CD8-positive, alpha-beta memory T cell (primary cell): ENCODE results near the gene PTGR1. TPM values are rescaled to one million over a fixed set of nuclear protein-coding genes. Genes with fewer than 3 reads are reported as not detected.

Experiments
- CTCF ChIA-PET: fragments of 350-600 bp; sonication (Branson Sonifier 250); formaldehyde crosslinking; loops from one replicate; lab custom pipeline; 2021; ENCODE audit warnings: antibody characterized with exemption; lab: Charles Lee
- POLR2A ChIA-PET: fragments of 350-600 bp; sonication (Branson Sonifier 250); formaldehyde crosslinking; loops from one replicate; lab custom pipeline; 2021; ENCODE audit warnings: antibody characterized with exemption; lab: Charles Lee
- DNase-seq, 5 donors: peaks; one replicate each; pipeline versions ENCODE4 v3.0.0 to v3.0.0-alpha.2; 2020 to 2022; ENCODE audit warnings: mixed read lengths in 1 of 5
- H3K27ac ChIP-seq: one replicate; pipeline ENCODE4 v1.7.0; 2013; ENCODE audit warnings: low read depth, mild to moderate bottlenecking, low read length, moderate library complexity
- H3K27me3 ChIP-seq: 2 replicates; pipeline ENCODE4 v1.7.0; 2013; ENCODE audit warnings: low read length, mild to moderate bottlenecking; ENCODE audit not compliant: insufficient read depth, poor library complexity, severe bottlenecking
- H3K36me3 ChIP-seq: 2 replicates; pipeline ENCODE4 v1.7.0; 2013; ENCODE audit warnings: mild to moderate bottlenecking, low read length, moderate library complexity; ENCODE audit not compliant: insufficient read depth
- H3K4me1 ChIP-seq: 2 replicates; pipeline ENCODE4 v1.7.0; 2013; ENCODE audit warnings: mild to moderate bottlenecking, low read length, moderate library complexity; ENCODE audit not compliant: insufficient read depth
- H3K4me3 ChIP-seq: 2 replicates; pipeline ENCODE4 v1.7.0; 2013; ENCODE audit warnings: mild to moderate bottlenecking, low read length
- H3K9me3 ChIP-seq: 2 replicates; pipeline ENCODE4 v1.7.0; 2013; ENCODE audit warnings: mild to moderate bottlenecking, low read length
- H3K27ac Mint-ChIP-seq, 8 donors: one replicate each; pipeline ENCODE4 v1.8.0; 2020 to 2021; ENCODE audit warnings: mixed read lengths in 8 of 8, mild to moderate bottlenecking in 6 of 8, inconsistent platforms in 3 of 8, moderate library complexity in 3 of 8
- H3K27me3 Mint-ChIP-seq, 2 donors: one replicate each; pipeline ENCODE4 v1.8.0; 2020 to 2021; ENCODE audit warnings: mixed read lengths in 2 of 2, mild to moderate bottlenecking in 1 of 2, moderate library complexity in 1 of 2
- H3K36me3 Mint-ChIP-seq, 3 donors: one replicate each; pipeline ENCODE4 v1.8.0; 2020 to 2021; ENCODE audit warnings: mixed read lengths in 3 of 3, inconsistent platforms in 1 of 3, mild to moderate bottlenecking in 1 of 3
- H3K4me1 Mint-ChIP-seq, 3 donors: one replicate each; pipeline ENCODE4 v1.8.0; 2020 to 2021; ENCODE audit warnings: mixed read lengths in 3 of 3, inconsistent platforms in 1 of 3, mild to moderate bottlenecking in 1 of 3
- H3K4me3 Mint-ChIP-seq, 7 donors: one replicate each; pipeline ENCODE4 v1.8.0; 2020 to 2021; ENCODE audit warnings: mixed read lengths in 7 of 7, mild to moderate bottlenecking in 6 of 7, moderate library complexity in 4 of 7, inconsistent platforms in 2 of 7
- H3K9me3 Mint-ChIP-seq, 5 donors: one replicate each; pipeline ENCODE4 v1.8.0; 2020 to 2022; ENCODE audit warnings: mixed read lengths in 5 of 5, mild to moderate bottlenecking in 3 of 5, moderate library complexity in 2 of 5, inconsistent platforms in 1 of 5
- polyA plus RNA-seq: library from polyadenylated mRNA; unstranded; fragments of 300-500 nt; fragmentation: Illumina TruSeq; gene quantifications from one replicate; pipeline ENCODE4 v1.2.3, GENCODE V29; 2021
- total RNA-seq, 2 experiments: library from RNA; stranded (reverse); gene quantifications; one replicate each; pipeline ENCODE4 v1.2.3, GENCODE V29; 2021

PTGR1 gene
- total and polyA plus RNA-seq, 3 experiments from 2014 or later, result 0.62 to 0.96 TPM; not detected in 1

GRCh38 chr9:111610149-111610548, 10.7 kb upstream of the PTGR1 start:
- Mint-ChIP-seq H3K4me3 (no peak overlapping the region), H3K9me3 (no peaks in the 10 kb centered on the region), H3K27ac (no peak overlapping the region), H3K27me3 (peaks cover 32 to 56% of the 10 kb centered on the region in 2 donors), H3K36me3 (no peaks in the 10 kb centered on the region), H3K4me1 (no peaks in the 10 kb centered on the region)
- Histone ChIP-seq H3K27me3 (peaks cover 3% of the 10 kb centered on the region), H3K4me1 (no peaks in the 10 kb centered on the region), H3K36me3 (no peaks in the 10 kb centered on the region), H3K9me3 (no peaks in the 10 kb centered on the region), H3K4me3 (no peak overlapping the region), H3K27ac (no peak overlapping the region)
- CTCF ChIA-PET, result no interaction called here
- POLR2A ChIA-PET, result no interaction called here
- DNase-seq, result no peak

- Mint-ChIP-seq H3K36me3 (no peaks in the 10 kb centered on the region), H3K27ac (peak overlapping the region in 1 of 8 donors; percentile 64), H3K9me3 (no peaks in the 10 kb centered on the region), H3K27me3 (peaks cover 24 to 49% of the 10 kb centered on the region in 2 donors), H3K4me1 (peaks cover 0 to 2% (median 1%) of the 10 kb centered on the region in 3 donors), H3K4me3 (no peak overlapping the region)
- CTCF ChIA-PET, result no interaction called here
- H3K9me3 ChIP-seq, result no peaks in the 10 kb centered on the region
- H3K36me3 ChIP-seq, result no peaks in the 10 kb centered on the region
- H3K27ac ChIP-seq, result no peak overlapping the region
- no peaks in the 10 kb centered on the region for H3K27me3 ChIP-seq
- no peaks in the 10 kb centered on the region for H3K4me1 ChIP-seq
- POLR2A ChIA-PET, result interaction anchor here (0.6 kb wide), 1 partner anchor 79 kb away, joined by 3 read pairs; no protein-coding TSS in a partner anchor
- DNase-seq, result no peak
- H3K4me3 ChIP-seq, result no peak overlapping the region
These were observed 5.7 kb upstream of the PTGR1 start for GRCh38 chr9:111605041-111605559.

- Histone ChIP-seq H3K36me3 (no peaks in the 10 kb centered on the region), H3K27ac (no peak overlapping the region), H3K4me3 (no peak overlapping the region), H3K9me3 (no peaks in the 10 kb centered on the region), H3K4me1 (peaks cover 6% of the 10 kb centered on the region), H3K27me3 (no peaks in the 10 kb centered on the region)
- Mint-ChIP-seq H3K27ac (no peak overlapping the region), H3K36me3 (no peaks in the 10 kb centered on the region), H3K4me1 (peaks cover 5 to 10% (median 7%) of the 10 kb centered on the region in 3 donors), H3K4me3 (no peak overlapping the region), H3K9me3 (no peaks in the 10 kb centered on the region), H3K27me3 (peaks cover 31 to 52% of the 10 kb centered on the region in 2 donors)
- POLR2A ChIA-PET, result no interaction called here
- CTCF ChIA-PET, result interaction anchor here (1.0 kb wide), 1 partner anchor 9 kb away, joined by 3 read pairs; no protein-coding TSS in a partner anchor
- DNase-seq, result no peak
These were observed 4.7 kb upstream of the PTGR1 start for GRCh38 chr9:111604054-111604615.

GRCh38 chr9:111603041-111603440, 3.6 kb upstream of the PTGR1 start:
- Histone ChIP-seq H3K4me3 (no peak overlapping the region), H3K27me3 (no peaks in the 10 kb centered on the region), H3K9me3 (no peaks in the 10 kb centered on the region), H3K27ac (no peak overlapping the region), H3K36me3 (no peaks in the 10 kb centered on the region), H3K4me1 (peaks cover 16% of the 10 kb centered on the region)
- H3K9me3 Mint-ChIP-seq, result no peaks in the 10 kb centered on the region
- H3K27me3 Mint-ChIP-seq, result peaks cover 36 to 55% of the 10 kb centered on the region in 2 donors
- no peak for DNase-seq
- no peaks in the 10 kb centered on the region for H3K36me3 Mint-ChIP-seq
- ChIA-PET CTCF (no interaction called here), POLR2A (no interaction called here)
- H3K4me3 Mint-ChIP-seq, result no peak overlapping the region
- H3K27ac Mint-ChIP-seq, result no peak overlapping the region
- H3K4me1 Mint-ChIP-seq, result peaks cover 11 to 21% (median 18%) of the 10 kb centered on the region in 3 donors

- Histone ChIP-seq H3K27me3 (peaks cover 9% of the 10 kb centered on the region), H3K4me1 (peaks cover 18% of the 10 kb centered on the region), H3K9me3 (no peaks in the 10 kb centered on the region), H3K36me3 (no peaks in the 10 kb centered on the region), H3K27ac (no peak overlapping the region), H3K4me3 (no peak overlapping the region)
- peak overlapping the region in 2 of 7 donors; percentile 4 to 48 for H3K4me3 Mint-ChIP-seq
- no peak overlapping the region for H3K27ac Mint-ChIP-seq
- H3K27me3 Mint-ChIP-seq, result peaks cover 43 to 63% of the 10 kb centered on the region in 2 donors
- H3K4me1 Mint-ChIP-seq, result peaks cover 17 to 29% (median 26%) of the 10 kb centered on the region in 3 donors
- no peak for DNase-seq
- CTCF ChIA-PET, result no interaction called here
- POLR2A ChIA-PET, result no interaction called here
- H3K36me3 Mint-ChIP-seq, result no peaks in the 10 kb centered on the region
- no peaks in the 10 kb centered on the region for H3K9me3 Mint-ChIP-seq
These were observed 2.0 kb upstream of the PTGR1 start for GRCh38 chr9:111601237-111602018.

- Histone ChIP-seq H3K9me3 (no peaks in the 10 kb centered on the region), H3K27me3 (peaks cover 9% of the 10 kb centered on the region), H3K27ac (no peak overlapping the region), H3K4me1 (peaks cover 18% of the 10 kb centered on the region), H3K36me3 (no peaks in the 10 kb centered on the region), H3K4me3 (no peak overlapping the region)
- Mint-ChIP-seq H3K27ac (peak overlapping the region in 1 of 8 donors; percentile 52), H3K36me3 (no peaks in the 10 kb centered on the region), H3K9me3 (no peaks in the 10 kb centered on the region), H3K4me3 (peak overlapping the region; percentile 52 to 92 (median 86)), H3K4me1 (peaks cover 17 to 29% (median 26%) of the 10 kb centered on the region in 3 donors), H3K27me3 (peaks cover 43 to 60% of the 10 kb centered on the region in 2 donors)
- ChIA-PET CTCF (no interaction called here), POLR2A (no interaction called here)
- no peak for DNase-seq
These were observed 502 bp upstream of the PTGR1 start for GRCh38 chr9:111599955-111600343.

GRCh38 chr9:111598733-111599091, 735 bp downstream of the PTGR1 start:
- ChIA-PET CTCF (interaction anchor here (0.7 to 1.7 kb wide), 7 partner anchors 10 to 476 kb away, joined by 3 to 8 read pairs (median 4); no protein-coding TSS in a partner anchor), POLR2A (interaction anchor here (0.6 kb wide), 1 partner anchor 23 kb away, joined by 4 read pairs; no protein-coding TSS in a partner anchor)
- Mint-ChIP-seq H3K9me3 (no peaks in the 10 kb centered on the region), H3K4me1 (peaks cover 17 to 29% (median 26%) of the 10 kb centered on the region in 3 donors), H3K27me3 (peaks cover 42 to 65% of the 10 kb centered on the region in 2 donors), H3K27ac (no peak overlapping the region), H3K4me3 (peak overlapping the region; percentile 85 to 92 (median 88)), H3K36me3 (no peaks in the 10 kb centered on the region)
- H3K36me3 ChIP-seq, result no peaks in the 10 kb centered on the region
- H3K4me3 ChIP-seq, result peak overlapping the region; percentile 84
- H3K27me3 ChIP-seq, result peaks cover 9% of the 10 kb centered on the region
- DNase-seq, result peak in 1 of 5 donors; percentile 3
- H3K9me3 ChIP-seq, result no peaks in the 10 kb centered on the region
- no peak overlapping the region for H3K27ac ChIP-seq
- peaks cover 18% of the 10 kb centered on the region for H3K4me1 ChIP-seq
